Heart left ventricle (tissue), 16 donors: Measurements from ENCODE around the gene PRICKLE2. TPM values are rescaled to one million over a fixed set of nuclear protein-coding genes. Genes with fewer than 3 reads are reported as not detected.

Source experiments
- ATAC-seq, 4 donors: fragments of 200-7000 bp; cut with Tn5 transposase; one replicate each; pipeline ENCODE4 v1.9.1; 2020 to 2022; ENCODE audit warnings: moderate library complexity in 4 of 4, mild to moderate bottlenecking in 3 of 4, moderate number of reproducible peaks in 1 of 4
- DNase-seq, 5 donors: peaks; one replicate each; pipeline ENCODE4 v3.0.0-alpha.2; 2020
- H3K27ac ChIP-seq, 12 donors: fragments of 200-600 bp; sonication (generic) in 4 of 12; one replicate each; pipeline versions ENCODE4 v1.5.0 to v1.8.0; 2016 to 2022; ENCODE audit warnings: mild to moderate bottlenecking in 2 of 12
- H3K27me3 ChIP-seq, 9 donors: fragments of 200-600 bp; sonication (generic) in 2 of 9; one replicate each; pipeline versions ENCODE4 v1.5.1 to v1.8.0; 2016 to 2022; ENCODE audit warnings: mild to moderate bottlenecking in 3 of 9
- H3K36me3 ChIP-seq, 9 donors: fragments of 200-600 bp; sonication (generic) in 2 of 9; one replicate each; pipeline versions ENCODE4 v1.5.0 to v1.8.0; 2018 to 2022; ENCODE audit warnings: mild to moderate bottlenecking in 2 of 9
- H3K4me1 ChIP-seq, 12 donors: fragments of 200-600 bp; sonication (generic) in 4 of 12; one replicate each; pipeline versions ENCODE4 v1.5.0 to v1.8.0; 2016 to 2022; ENCODE audit warnings: mild to moderate bottlenecking in 3 of 12
- H3K4me3 ChIP-seq, 12 donors: fragments of 200-600 bp; sonication (generic) in 4 of 12; one replicate each; pipeline versions ENCODE4 v1.5.0 to v1.8.0; 2017 to 2022; ENCODE audit warnings: mild to moderate bottlenecking in 9 of 12, moderate library complexity in 4 of 12
- H3K9me3 ChIP-seq, 12 donors: fragments of 200-600 bp; sonication (generic) in 4 of 12; one replicate each; pipeline versions ENCODE4 v1.5.0 to v1.8.0; 2016 to 2022; ENCODE audit warnings: mild to moderate bottlenecking in 1 of 12
- CTCF ChIP-seq, 12 donors: fragments of 200-600 bp; sonication (generic) in 4 of 12; IDR thresholded peaks; one replicate each; pipeline versions ENCODE4 v1.5.0 to v1.8.0; 2018 to 2022; ENCODE audit warnings: antibody characterized with exemption in 12 of 12, mild to moderate bottlenecking in 5 of 12
- POLR2A ChIP-seq, 2 donors: fragments of 450-650 bp; IDR thresholded peaks; one replicate each; pipeline ENCODE4 v1.6.1; 2017; ENCODE audit warnings: antibody characterized with exemption in 2 of 2, mild to moderate bottlenecking in 2 of 2, moderate library complexity in 2 of 2
- WGBS, 4 donors: extraction: QIAGEN DNeasy Blood & Tissue Kit in 2 of 4; methylation state at CpG; one replicate each; pipeline versions ENCODE4 v1.1.5 to v1.1.7; 2013 to 2018; 5-methylcytosine and 5-hydroxymethylcytosine counted together
- intact Hi-C, 10 donors: fragments of 100-400 bp; cut with DNase I; formaldehyde crosslinking; loops; one replicate each; pipeline versions ENCODE4 v1.11.1 to v1.14.2; 2022
- polyA plus RNA-seq, 2 donors: library from polyadenylated mRNA; stranded (reverse); fragments of 200-250 nt; gene quantifications; one replicate each; pipeline ENCODE4 v1.2.3, GENCODE V29; 2013
- total RNA-seq, 9 donors: library from RNA; depleted of rRNA in 2 of 9; stranded (reverse); fragments of >200 nt in 2 of 9; fragmentation: NEBNext Ultra II Directional in 3 of 9; extraction: Animal tissue kit (Norgen Biotek cat#: 25700) in 3 of 9; gene quantifications; one replicate each; pipeline versions ENCODE4 v1.1.0 to v1.2.4, GENCODE V29; 2016 to 2023
- donor health status: ischemic (EF 13 %, LVEDD 7.1; RV severe dilation, severe dysfunction).
- donor health status: healthy with polysubstance abuse.
- donor health status: DM: no; HTN: yes; CAD: no.
- donor health status: DM: no; HTN: no; CAD: no.
- donor health status: ischemic (EF 25% LVEDD 6.9; RV normal size, moderate dysfunction).
- donor health status: ischemic (EF 25% LVEDD 5.7; RV mildly dilated, moderate dysfunction).
- donor health status: healthy.
- donor health status: DM: yes; HTN: yes; CAD: no.
- donor health status: ischemic (EF 35%, LVEDD 5.7; RV mildly dilated, moderate dysfunction).
- donor health status: nonischemic (EF 11% LVEDD 7.7; RV severe dilation, severe dysfunction).
- donor health status: DM: yes; HTN: yes; CAD: no.
- donor health status: PGD.
- donor health status: ischemic (EF 29% LVEDD 5.4; RV normal size, mild dysfunction).
- donor health status: nonischemic (EF 23%, LVEDD 6.1; RV moderate dilation, normal function).

The PRICKLE2 gene
- total and polyA plus RNA-seq, 11 donors = 1.5 to 15.2 (median 7.3) TPM

GRCh38 chr3:64082411-64082810, 142.9 kb downstream of the PRICKLE2 start:
- no peak overlapping the region for H3K4me3 ChIP-seq
- no peak for DNase-seq
- 78 to 84% (median 81%) methylated on average over 3 of the region's 3 CpGs for WGBS, 4 donors
- TF ChIP-seq POLR2A (IDR thresholded peaks at IDR 0.05) (no peak), CTCF (IDR thresholded peaks at IDR 0.05) (no peak)
- H3K9me3 ChIP-seq = peaks cover 0 to 3% (median 0%) of the 10 kb centered on the region in 12 donors
- no peaks in the 10 kb centered on the region for H3K36me3 ChIP-seq
- no peaks in the 10 kb centered on the region for H3K27me3 ChIP-seq
- H3K4me1 ChIP-seq = no peaks in the 10 kb centered on the region
- intact Hi-C loops = no loop called here
- no peak for ATAC-seq
- no peak overlapping the region for H3K27ac ChIP-seq

GRCh38 chr3:64081235-64081630, 144.0 kb downstream of the PRICKLE2 start:
- WGBS, 4 donors = 91 to 100% (median 96%) methylated on average over 1 of the region's 1 CpG

GRCh38 chr3:64080616-64081234, 144.5 kb downstream of the PRICKLE2 start:
- ATAC-seq = no peak
- Histone ChIP-seq H3K4me3 (no peak overlapping the region), H3K27me3 (no peaks in the 10 kb centered on the region), H3K27ac (no peak overlapping the region), H3K4me1 (no peaks in the 10 kb centered on the region), H3K9me3 (peaks cover 0 to 3% (median 0%) of the 10 kb centered on the region in 12 donors), H3K36me3 (no peaks in the 10 kb centered on the region)
- intact Hi-C loops = no loop called here
- DNase-seq = no peak
- 74 to 91% (median 83%) methylated on average over 1 of the region's 1 CpG for WGBS, 4 donors
- TF ChIP-seq POLR2A (IDR thresholded peaks at IDR 0.05) (no peak), CTCF (IDR thresholded peaks at IDR 0.05) (no peak)

More at GRCh38 chr3:64081235-64081630, 144.0 kb downstream of the PRICKLE2 start:
- Histone ChIP-seq H3K36me3 (no peaks in the 10 kb centered on the region), H3K4me3 (no peak overlapping the region), H3K27me3 (no peaks in the 10 kb centered on the region), H3K27ac (no peak overlapping the region), H3K9me3 (peaks cover 0 to 3% (median 0%) of the 10 kb centered on the region in 12 donors), H3K4me1 (no peaks in the 10 kb centered on the region)
- TF ChIP-seq CTCF (IDR thresholded peaks at IDR 0.05) = no peak
- no peak for TF ChIP-seq POLR2A (IDR thresholded peaks at IDR 0.05)
- DNase-seq (no peak), ATAC-seq (no peak)
- intact Hi-C loops = no loop called here

- H3K27ac ChIP-seq = no peak overlapping the region
- H3K9me3 ChIP-seq = peaks cover 0 to under 1% (median 0%) of the 10 kb centered on the region in 12 donors
- DNase-seq (no peak), ATAC-seq (no peak)
- H3K4me3 ChIP-seq = no peak overlapping the region
- H3K36me3 ChIP-seq = no peaks in the 10 kb centered on the region
- 69 to 77% (median 71%) methylated on average over 5 of the region's 5 CpGs for WGBS, 4 donors
- TF ChIP-seq CTCF (IDR thresholded peaks at IDR 0.05) (no peak), POLR2A (IDR thresholded peaks at IDR 0.05) (no peak)
- H3K27me3 ChIP-seq = no peaks in the 10 kb centered on the region
- intact Hi-C loops = no loop called here
- H3K4me1 ChIP-seq = no peaks in the 10 kb centered on the region
Observed at GRCh38 chr3:64079369-64080150, 145.7 kb downstream of the PRICKLE2 start.
